WI38 (cell line): ENCODE measurements around the gene KIAA0930.
A peak's percentile ranks its signal among the peaks of the same experiment; 100 is the strongest.

ENCODE experiments used
- H3K4me3 ChIP-seq: 2 replicates; pipeline ENCODE4 v1.5.1; 2011; ENCODE audit warnings: low read depth, mild to moderate bottlenecking, control low read depth, low read length
- TF ChIP-seq, protein P1 (sequence below): IDR thresholded peaks from 2 replicates; pipeline ENCODE4 v1.5.1; 2012; ENCODE audit warnings: low read depth, mild to moderate bottlenecking, control low read depth, low read length

KIAA0930 gene

DNA sequence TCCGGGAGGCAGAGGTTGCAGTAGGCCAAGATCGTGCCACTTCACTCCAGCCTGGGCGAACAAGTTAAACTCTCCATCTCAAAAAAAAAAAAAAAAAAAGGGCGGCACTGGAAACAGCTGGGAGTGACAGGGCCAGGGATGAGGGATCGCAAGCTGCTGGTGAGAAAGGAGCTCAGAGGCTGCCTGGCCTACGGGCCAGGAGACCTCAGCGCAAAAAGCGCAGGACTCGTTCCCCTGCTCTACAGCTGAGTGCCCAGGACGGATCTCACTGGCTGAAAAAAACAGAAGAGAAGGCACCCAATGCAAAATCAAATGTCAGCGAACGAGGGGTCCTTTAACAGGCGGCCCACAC, 77.6 kb downstream of the KIAA0930 start:
- peak overlapping the region; percentile 84 for H3K4me3 ChIP-seq
- TF ChIP-seq, protein P1, sequence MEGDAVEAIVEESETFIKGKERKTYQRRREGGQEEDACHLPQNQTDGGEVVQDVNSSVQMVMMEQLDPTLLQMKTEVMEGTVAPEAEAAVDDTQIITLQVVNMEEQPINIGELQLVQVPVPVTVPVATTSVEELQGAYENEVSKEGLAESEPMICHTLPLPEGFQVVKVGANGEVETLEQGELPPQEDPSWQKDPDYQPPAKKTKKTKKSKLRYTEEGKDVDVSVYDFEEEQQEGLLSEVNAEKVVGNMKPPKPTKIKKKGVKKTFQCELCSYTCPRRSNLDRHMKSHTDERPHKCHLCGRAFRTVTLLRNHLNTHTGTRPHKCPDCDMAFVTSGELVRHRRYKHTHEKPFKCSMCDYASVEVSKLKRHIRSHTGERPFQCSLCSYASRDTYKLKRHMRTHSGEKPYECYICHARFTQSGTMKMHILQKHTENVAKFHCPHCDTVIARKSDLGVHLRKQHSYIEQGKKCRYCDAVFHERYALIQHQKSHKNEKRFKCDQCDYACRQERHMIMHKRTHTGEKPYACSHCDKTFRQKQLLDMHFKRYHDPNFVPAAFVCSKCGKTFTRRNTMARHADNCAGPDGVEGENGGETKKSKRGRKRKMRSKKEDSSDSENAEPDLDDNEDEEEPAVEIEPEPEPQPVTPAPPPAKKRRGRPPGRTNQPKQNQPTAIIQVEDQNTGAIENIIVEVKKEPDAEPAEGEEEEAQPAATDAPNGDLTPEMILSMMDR: no peak

DNA sequence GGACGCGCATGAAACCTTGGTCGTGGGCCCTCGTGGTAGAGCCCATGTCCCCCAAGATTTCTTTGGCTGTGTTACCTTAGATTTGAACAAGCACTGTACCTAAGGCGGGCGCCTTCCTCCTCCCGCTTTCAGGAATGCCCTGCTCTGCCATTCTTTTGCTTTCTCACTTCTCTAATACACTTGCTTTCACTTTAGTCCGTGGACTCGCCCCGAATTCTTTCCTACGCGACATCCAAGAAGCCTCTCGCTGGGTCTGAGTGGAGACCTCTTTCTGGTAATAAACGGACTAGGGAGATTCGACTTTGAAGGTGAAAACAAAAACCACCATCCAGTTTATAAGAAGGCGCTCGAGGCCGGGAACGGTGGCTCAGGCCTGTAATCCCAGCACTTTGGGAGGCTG, 78.2 kb downstream of the KIAA0930 start:
- TF ChIP-seq, protein P1: no peak
- H3K4me3 ChIP-seq: peak overlapping the region; percentile 84

DNA sequence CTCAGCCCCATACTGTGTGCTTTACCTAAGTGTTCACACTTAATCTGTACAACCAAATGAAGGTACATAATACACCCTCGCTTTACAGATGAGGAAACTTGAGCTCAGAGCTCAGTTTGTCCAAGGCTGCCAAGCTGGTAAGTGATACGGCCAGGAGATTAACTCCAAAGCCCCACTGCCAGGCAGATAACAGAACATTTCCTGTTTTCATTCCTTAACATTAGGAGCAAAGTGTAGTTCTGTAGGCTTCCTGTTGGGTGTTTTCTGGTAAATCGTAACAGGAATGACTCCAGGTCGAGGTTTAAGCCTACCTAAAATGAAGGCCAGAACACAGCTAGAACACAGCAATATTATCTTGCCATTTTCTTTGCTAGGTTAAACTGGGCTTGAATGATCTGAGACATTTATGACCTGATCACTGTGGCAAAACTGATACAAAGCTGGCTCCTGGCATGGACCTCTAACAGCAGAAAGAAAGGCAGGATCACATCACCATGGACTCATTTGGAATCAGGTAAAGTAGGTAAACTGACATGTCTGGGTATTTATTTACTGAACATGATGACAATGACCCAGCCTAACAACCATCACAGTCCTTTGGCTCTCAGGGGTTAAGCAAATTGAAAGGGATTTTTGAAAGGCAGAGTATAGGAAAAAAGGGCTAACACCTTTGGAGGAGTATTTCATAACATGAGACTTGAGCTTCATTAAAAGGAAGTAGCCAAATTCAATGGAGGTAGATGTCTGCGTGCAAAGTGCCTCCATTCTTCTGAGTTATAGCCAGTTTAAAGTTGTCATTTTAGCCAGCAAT, 80.8 kb downstream of the KIAA0930 start:
- TF ChIP-seq, protein P1: 0 out of 2 replicates have a peak, but pooled peaks have one; percentile 4
- no peak overlapping the region for H3K4me3 ChIP-seq

DNA sequence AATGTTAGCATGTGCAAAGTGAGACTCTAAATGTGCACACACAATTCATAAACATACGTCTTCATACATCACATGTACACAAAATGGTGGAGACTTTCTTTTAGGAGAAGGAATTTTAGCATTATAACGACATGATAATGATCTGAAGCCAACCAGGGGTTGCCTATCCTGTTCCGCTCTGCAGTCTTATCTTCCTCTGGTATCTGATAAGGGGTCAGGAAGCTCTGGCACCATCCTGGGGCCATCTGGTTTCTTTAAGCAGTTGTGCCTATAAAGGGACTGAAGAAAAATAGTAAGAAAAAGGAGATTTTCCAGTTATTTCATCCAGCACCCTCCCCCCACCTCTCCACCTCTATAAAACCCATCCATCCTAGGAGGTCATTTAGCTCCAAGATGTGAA, 82.8 kb downstream of the KIAA0930 start:
- TF ChIP-seq, protein P1: no peak
- no peak overlapping the region for H3K4me3 ChIP-seq

DNA sequence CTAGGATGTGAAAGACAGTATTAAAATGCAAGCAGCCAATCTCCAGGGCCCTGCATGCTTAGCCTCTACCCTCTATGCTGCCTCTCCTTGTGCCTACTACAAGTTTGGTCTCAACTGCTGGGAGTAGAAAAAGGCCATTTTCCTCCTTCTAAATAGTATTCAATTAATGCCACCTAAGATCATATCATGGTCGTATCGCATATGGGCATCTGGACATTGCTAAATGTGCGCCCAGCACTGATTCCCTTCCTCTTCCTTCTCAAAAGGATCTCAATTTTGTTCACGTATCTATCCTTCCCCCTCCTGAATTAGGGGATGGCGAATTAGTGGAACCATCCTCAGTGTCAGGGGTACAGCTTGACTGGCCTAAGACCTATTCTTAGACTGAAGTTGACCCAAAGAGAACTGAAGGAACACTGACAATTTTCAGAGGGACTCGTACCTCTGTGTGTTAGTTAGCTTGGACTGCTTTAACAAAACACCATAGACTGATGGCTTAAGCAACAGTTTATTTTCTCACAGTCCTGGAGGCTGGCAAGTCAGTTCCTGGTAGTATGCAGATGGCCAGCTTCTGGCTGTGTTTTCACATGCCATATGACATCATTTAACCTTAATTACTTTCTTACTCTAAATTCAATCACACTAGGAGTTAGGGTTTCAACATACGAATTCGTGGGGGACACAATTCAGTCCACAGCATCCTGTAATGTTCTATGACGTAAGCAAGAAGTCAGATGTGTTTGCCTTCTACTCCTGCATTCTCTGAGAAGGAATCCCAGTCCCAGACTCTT, 85.4 kb downstream of the KIAA0930 start:
- TF ChIP-seq, protein P1: no peak
- no peak overlapping the region for H3K4me3 ChIP-seq

DNA sequence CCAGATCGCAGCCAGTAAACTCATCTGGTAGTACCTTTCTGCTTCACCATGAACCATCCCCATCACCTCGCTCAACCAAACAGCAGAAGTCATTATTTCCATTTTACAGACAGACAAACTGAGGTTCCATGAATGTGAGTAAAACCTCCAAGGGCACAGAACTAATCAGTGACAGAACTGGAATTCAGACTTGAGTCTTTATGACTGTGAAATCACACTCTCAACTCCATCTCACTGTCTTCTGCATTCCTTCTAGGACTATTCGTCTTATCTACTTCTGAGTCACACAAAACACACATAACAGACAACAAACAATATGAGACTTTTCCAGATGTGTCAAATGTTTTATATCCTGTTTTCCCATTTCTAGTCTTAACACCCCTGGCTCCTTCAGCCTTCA, 86.3 kb downstream of the KIAA0930 start:
- no peak overlapping the region for H3K4me3 ChIP-seq
- TF ChIP-seq, protein P1: no peak

DNA sequence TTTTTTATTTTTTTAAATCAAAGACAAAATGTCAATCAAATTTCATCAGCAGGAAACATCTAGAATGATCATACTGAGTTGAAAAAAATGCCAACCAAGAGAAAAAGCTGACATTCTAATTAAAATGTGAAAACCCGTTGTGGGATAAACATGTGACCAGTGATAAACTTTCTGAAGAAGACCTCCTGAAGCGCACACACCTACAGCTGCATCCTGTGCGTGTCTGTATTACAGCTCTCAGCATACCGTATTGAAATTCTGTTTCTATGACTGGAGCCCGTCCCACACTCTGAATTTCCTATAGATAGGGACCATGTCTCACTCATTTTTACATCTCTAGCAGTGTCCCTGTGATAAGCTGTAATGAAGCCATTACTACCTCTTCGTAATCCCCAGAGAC, 89.2 kb downstream of the KIAA0930 start:
- TF ChIP-seq, protein P1: no peak
- no peak overlapping the region for H3K4me3 ChIP-seq
